ENCODE results near the gene ADARB2.

- TF ChIP-seq EP300 (IDR thresholded peaks at IDR 0.05; ENCODE audit: borderline replicate concordance) (no peak), CEBPB (IDR thresholded peaks at IDR 0.05) (no peak), TAF1 (IDR thresholded peaks at IDR 0.05; ENCODE audit: low read depth) (no peak), EGR1 (IDR thresholded peaks at IDR 0.05) (no peak), YY1 (IDR thresholded peaks at IDR 0.05; ENCODE audit: low read depth) (no peak), USF1 (IDR thresholded peaks at IDR 0.05) (no peak), NFIC (IDR thresholded peaks at IDR 0.05) (no peak), REST (IDR thresholded peaks at IDR 0.05; ENCODE audit: low read depth) (no peak), TEAD4 (IDR thresholded peaks at IDR 0.05) (no peak), RAD21 (IDR thresholded peaks at IDR 0.05; ENCODE audit: low read depth) (no peak), FOXM1 (IDR thresholded peaks at IDR 0.05; ENCODE audit: borderline replicate concordance, low read depth) (no peak), MAX (IDR thresholded peaks at IDR 0.05) (no peak), CREB1 (IDR thresholded peaks at IDR 0.05; ENCODE audit: low read depth) (no peak)
Observed at GRCh38 chr10:1624240-1624639, 113.1 kb downstream of the ADARB2 start.

Data from Ishikawa (cell line).